ENCODE data around the gene ZNF213.

The ZNF213 gene

GRCh38 chr16:3101018-3101840 lies 33.6 kb upstream of the ZNF213 start:
- no peak for DNase-seq (ENCODE audit: low spot score)

DNA sequence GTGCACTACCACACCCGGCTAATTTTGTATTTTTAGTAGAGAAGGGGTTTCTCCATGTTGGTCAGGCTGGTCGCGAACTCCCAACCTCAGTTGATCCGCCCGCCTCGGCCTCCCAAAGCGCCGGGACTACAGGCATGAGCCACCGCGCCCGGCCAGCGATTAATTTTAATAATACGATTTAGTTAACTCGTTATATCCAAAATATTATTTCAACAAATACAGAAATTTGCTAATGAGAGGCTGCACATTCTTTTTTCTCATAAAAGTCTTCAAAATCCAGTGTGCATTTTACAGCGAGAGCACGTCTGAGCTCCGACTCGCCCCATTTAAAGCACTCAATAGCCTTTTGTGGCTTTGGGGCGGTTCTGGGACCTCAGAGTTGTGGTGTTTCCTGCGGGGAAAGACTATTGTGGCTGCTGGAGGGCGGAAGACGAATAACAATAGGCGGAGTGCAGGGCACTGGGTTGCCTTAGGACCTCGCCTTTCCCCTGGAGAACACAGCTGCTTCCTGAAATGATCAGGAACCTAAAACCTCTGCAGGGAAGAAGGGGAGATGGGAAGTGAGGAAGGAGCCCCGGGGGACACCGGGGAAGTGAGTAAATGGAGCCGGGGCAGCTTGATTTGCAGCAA lies 32.9 kb upstream of the ZNF213 start:
- DNase-seq (ENCODE audit: low spot score), result no peak

GRCh38 chr16:3106205-3106928 lies 28.5 kb upstream of the ZNF213 start:
- DNase-seq (ENCODE audit: low spot score), result peak; percentile 87

DNA sequence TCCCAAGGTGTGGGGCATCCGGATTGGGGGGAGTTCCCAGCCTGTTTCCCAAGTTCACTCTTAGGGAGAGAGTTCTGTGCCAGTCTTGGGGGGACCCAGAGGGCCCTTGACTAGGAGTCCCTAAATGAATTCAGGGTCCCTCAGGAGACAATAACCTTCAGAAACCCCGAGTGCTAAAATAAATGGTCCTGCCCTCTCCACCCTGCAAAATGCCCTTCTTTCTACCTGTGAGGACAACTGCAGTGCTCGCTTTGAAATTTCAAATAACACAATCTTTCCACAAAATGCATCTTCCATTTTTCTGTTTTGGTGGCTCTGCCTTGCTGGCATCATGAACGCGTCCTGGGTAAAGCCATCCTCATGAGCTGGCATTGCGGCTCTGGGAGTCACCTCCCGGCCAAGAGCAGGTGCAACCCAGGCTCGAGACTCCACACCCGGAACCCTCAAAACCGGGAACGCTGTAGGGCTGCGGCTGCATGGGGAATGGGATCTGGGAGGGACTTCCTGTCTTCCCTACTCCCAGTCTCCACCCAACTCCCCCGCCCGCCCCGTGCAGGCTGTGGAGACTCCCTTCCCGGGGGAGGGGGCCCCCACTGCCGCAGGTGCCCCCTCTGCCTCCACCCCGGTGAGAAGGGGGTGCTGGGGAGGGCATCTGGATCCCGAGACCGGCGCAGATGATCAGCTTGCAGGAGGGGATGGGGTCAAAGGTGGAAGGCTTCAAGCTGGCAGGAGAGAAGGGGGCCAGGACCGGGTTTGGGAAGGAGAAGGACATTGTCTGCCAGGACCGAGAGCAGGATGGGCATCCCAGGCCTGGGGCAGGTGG lies 22.6 kb upstream of the ZNF213 start, which contains the start of gene ZNF205:
TSS of gene ZNF205 (plus strand) at position 529 of the 823 bp plus-strand sequence. CDS start 845 bp downstream, outside the sequence.
- DNase-seq (ENCODE audit: low spot score), result peak; percentile 93

- peak; percentile 52 for DNase-seq (ENCODE audit: low spot score)
Observed at GRCh38 chr16:3112881-3113574, 21.8 kb upstream of the ZNF213 start.

DNA sequence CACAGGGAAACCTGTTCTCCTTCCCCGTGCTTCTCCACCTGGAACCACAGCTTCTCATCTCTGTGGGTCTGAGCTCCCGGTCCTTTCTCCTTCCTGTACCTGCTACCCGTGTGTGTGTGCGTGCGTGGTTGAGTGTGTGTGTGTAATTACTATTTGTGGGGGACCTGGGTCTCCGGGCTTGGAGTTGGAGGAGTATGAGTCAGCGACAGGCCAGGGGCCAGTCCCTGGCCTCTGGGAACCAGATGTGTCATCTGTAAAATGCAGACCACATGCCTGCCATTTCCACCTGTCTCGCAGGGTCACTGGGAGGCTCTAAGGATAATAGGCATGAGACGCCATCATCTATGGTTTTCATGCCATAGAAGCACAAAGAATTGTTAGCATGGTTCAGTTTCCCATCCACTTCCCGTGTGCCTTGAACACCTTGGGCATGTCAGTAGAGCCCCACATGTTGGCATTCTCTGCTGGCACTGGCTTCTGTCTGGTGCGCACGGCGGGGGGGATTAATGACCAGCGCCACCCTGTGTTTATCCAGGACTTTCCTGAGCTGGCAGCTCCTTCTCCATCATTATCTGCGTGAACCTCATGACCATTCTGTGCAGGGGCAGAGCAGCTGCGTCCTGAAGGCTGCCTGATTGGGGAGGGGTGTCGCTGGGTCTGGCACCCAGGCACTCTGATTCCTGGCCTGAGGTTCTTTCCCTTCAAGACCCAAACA lies 20.9 kb upstream of the ZNF213 start:
- DNase-seq (ENCODE audit: low spot score), result peak; percentile 48

GRCh38 chr16:3115003-3115402 lies 19.8 kb upstream of the ZNF213 start:
- DNase-seq (ENCODE audit: low spot score), result no peak

- no peak for DNase-seq (ENCODE audit: low spot score)
Observed at GRCh38 chr16:3115561-3115960, 19.3 kb upstream of the ZNF213 start.

DNA sequence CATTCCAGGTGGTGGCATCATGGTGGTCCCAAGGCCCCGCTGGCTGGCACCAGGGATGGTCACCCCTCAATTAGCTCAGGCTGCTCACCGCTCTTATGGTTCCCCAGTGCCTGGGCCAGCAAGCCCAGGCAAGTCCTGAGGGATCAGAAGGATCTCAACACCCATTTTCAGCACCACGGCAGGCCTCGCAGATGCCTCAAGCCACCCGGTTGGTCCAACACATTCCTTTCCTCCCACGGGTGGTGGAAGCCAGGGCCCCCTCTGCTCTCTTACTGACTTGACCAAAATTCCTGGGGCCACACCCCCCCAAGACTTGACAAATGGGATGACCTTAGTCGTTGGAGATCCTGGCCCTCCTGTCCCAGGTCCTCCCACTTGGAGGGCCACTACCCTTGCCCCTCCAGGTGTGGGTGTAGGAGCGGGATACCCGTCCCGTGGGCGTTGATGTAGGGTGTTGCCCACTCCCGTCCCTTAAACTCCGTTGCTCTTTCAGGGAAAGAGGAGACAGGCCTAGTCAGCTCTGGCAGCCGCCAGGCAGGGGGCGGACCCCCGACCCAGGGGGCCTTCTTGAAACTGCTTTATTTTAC lies 16.5 kb upstream of the ZNF213 start:
- DNase-seq (ENCODE audit: low spot score), result no peak

DNA sequence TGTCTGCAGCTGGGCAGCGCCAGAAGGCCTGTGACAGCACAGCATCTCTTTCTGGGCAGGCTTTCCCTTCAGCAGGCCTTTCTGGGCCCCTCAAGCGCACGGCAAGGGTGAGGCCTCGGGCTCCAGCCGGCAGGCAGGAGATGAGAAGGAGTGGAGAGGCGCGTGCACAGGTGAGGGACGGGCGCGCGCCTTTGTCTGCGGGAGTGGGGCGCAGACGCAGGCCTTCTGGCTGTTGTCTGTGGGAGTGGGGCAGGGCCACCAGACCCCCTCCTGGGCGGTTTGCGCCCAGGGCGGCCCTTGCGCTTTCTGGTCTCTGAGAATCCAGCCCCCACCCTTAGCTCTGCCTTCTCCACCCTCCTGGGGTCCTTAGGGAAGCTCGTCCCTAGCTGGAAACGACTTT lies 16.0 kb upstream of the ZNF213 start:
- no peak for DNase-seq (ENCODE audit: low spot score)

DNA sequence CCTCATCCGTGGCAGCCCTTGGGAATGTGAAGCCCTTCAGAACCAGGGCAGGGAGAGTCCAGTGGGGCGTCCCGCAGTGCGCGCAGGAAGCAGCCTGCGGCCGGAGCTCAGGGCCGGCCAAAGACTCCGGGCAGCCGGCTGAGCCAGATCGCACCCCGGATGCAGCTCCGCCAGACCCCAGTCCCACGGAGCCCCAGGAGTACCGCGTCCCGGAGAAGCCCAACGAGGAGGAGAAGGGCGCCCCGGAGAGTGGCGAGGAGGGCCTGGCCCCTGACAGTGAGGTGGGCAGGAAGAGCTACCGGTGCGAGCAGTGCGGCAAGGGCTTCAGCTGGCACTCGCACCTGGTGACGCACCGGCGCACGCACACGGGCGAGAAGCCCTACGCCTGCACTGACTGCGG lies 15.5 kb upstream of the ZNF213 start:
- no peak for DNase-seq (ENCODE audit: low spot score)

DNA sequence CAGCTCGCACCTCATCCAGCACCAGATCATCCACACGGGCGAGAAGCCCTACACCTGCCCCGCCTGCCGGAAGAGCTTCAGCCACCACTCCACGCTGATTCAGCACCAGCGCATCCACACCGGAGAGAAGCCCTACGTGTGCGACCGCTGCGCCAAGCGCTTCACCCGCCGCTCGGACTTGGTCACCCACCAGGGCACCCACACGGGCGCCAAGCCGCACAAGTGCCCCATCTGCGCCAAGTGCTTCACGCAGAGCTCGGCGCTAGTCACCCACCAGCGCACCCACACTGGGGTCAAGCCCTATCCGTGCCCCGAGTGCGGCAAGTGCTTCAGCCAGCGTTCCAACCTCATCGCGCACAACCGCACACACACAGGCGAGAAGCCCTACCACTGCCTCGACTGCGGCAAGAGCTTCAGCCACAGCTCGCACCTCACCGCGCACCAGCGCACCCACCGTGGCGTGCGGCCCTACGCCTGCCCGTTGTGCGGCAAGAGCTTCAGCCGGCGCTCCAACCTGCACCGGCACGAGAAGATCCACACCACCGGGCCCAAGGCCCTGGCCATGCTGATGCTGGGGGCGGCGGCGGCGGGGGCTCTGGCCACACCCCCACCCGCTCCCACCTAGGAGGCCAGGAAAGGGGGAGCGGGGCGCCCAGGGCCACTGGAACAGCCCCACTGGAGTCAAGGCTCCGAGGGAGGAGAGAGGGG lies 15.0 kb upstream of the ZNF213 start:
- DNase-seq (ENCODE audit: low spot score), result no peak

DNA sequence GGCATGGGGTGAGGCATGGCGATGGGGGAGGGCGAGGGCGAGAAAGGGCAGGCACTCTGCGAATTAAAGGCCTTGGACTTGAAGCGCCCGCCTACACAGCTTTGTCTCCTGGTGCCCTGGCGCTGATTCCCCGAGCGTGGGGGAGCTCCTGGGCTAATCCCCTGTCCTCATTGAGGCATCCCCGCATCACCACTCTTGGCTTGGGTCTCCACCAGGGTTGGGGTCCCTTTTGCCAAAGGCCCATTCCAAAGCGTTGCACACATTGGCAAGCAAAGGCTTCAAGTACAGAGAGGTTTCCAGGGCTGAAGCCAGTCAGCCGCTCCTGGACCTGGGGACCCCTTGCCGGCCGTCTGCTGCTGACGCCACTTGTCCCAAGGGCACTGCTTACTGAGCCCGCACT lies 14.4 kb upstream of the ZNF213 start:
- DNase-seq (ENCODE audit: low spot score), result no peak

GRCh38 chr16:3121851-3122467 lies 12.9 kb upstream of the ZNF213 start:
- no peak for DNase-seq (ENCODE audit: low spot score)

DNA sequence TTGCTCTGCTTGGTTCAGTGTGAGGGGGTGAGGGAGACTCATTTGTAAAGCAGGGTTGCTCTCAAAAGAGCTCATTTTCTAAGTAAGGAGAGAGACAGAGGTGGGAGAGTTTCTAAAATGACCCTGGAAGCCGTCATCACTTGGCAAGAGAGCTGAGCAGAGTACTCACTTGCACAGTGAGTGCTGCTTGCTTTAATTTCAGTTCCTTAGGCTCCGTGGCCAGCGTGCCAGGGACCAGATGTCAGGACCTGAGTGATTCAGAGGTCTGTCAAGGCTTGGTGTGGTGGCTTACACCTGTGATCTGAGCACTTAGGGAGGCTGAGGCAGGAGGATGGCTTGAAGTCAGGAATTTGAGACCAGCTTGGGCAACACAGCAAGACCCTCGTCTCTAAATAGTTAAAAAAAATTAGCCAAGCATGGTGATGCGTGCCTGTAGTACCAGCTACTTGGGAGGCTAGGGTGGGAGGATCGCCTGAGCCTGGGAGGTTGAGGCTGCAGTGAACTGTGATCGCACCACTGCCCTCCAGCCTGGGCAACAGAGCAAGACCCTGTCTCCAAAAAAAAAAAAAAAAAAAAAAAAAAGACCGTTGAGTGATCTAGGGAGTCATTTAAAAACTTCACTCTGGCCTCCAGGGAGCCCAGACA lies 11.8 kb upstream of the ZNF213 start:
- no peak for DNase-seq (ENCODE audit: low spot score)

DNA sequence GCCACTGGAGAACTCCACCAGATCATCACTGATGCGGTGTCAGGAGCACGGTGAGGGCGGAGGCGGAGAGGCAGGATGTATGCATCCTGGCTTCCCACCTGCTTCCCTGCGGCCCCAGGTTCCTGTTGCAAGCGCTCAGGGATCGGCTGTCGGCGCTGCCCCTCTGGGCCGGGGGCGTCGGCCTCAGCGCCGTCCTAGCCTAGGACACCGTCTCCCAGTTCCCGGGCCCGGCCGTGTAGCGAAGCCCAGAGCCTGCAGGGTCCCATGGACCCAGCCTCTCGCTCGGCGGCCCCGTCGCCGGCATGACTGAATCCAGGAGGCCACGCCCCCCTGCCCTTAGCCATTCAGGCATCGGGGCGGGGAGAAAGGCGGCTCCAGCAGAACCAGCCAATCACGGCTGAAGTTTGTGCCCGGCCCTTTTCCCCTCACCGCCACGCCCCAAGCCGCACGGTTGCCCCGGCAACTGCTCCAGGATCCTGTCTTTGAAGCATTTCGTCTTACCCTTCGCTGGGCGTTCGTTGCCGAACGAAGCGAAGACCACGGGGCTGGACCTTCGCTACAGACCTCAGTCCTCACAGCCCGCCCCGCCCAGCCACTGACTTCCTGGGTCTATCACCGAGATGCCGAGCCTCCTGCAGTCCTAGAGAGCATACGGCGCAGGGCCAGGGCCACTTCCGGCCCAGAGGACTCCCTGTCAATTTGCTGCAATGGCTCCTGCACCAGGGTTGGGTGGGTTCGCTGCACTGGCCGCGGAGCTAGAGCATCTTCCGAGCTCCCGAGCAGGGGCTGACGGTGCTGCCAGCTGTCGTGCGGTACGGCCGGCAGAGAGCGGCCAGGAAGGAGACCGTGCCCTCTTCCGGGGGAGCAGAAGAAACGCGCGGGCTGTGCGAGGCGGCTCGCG lies 10.6 kb upstream of the ZNF213 start:
- DNase-seq (ENCODE audit: low spot score), result peak; percentile 95

GRCh38 chr16:3127745-3128144 lies 7.1 kb upstream of the ZNF213 start:
- DNase-seq (ENCODE audit: low spot score), result no peak
